HEK293 (cell line): ENCODE results near the gene PPARD.

Experiments
- AEBP2 ChIP-seq: fragments of 450-650 bp; formaldehyde crosslinking; IDR thresholded peaks from 2 replicates; pipeline ENCODE4 v1.5.1; 2016; ENCODE audit warnings: missing biosample characterization, missing genetic modification characterization, borderline replicate concordance
- CTCF ChIP-seq: fragments of 450-650 bp; formaldehyde crosslinking; IDR thresholded peaks from 2 replicates; pipeline ENCODE4 v1.5.1; 2016; ENCODE audit warnings: missing biosample characterization, missing genetic modification characterization
- ELK4 ChIP-seq: IDR thresholded peaks from 2 replicates; pipeline ENCODE4 v1.6.1; 2011; ENCODE audit warnings: mild to moderate bottlenecking, low read depth, low read length, borderline replicate concordance
- HIC1 ChIP-seq: fragments of 450-650 bp; formaldehyde crosslinking; IDR thresholded peaks from 2 replicates; pipeline ENCODE4 v1.5.1; 2016; ENCODE audit warnings: missing biosample characterization, missing genetic modification characterization
- HOXC10 ChIP-seq: sonication (generic); formaldehyde crosslinking; IDR thresholded peaks from 2 replicates; pipeline ENCODE4 v1.8.1; 2023; ENCODE audit warnings: mild to moderate bottlenecking, missing genetic modification reagents
- SETDB1 ChIP-seq: IDR thresholded peaks from one replicate; pipeline ENCODE4 v1.6.1; 2017; ENCODE audit warnings: mild to moderate bottlenecking, low read length, moderate library complexity, mixed read lengths; ENCODE audit not compliant: insufficient read length
- ZNF146 ChIP-seq: fragments of 450-650 bp; formaldehyde crosslinking; IDR thresholded peaks from 2 replicates; pipeline ENCODE4 v1.5.1; 2016; ENCODE audit warnings: missing biosample characterization, missing genetic modification characterization
- ZNF239 ChIP-seq: fragments of 450-650 bp; formaldehyde crosslinking; IDR thresholded peaks from 2 replicates; pipeline ENCODE4 v1.5.1; 2016; ENCODE audit warnings: missing biosample characterization, missing genetic modification characterization
- ZNF24 ChIP-seq: fragments of 450-650 bp; formaldehyde crosslinking; IDR thresholded peaks from 2 replicates; pipeline ENCODE4 v1.5.1; 2016; ENCODE audit warnings: missing biosample characterization, missing genetic modification characterization
- ZNF292 ChIP-seq: fragments of 450-650 bp; formaldehyde crosslinking; IDR thresholded peaks from 2 replicates; pipeline ENCODE4 v1.5.1; 2016; ENCODE audit warnings: low read depth, missing biosample characterization, missing genetic modification characterization, borderline replicate concordance
- ZNF302 ChIP-seq: fragments of 450-650 bp; formaldehyde crosslinking; IDR thresholded peaks from 2 replicates; pipeline ENCODE4 v1.5.1; 2016; ENCODE audit warnings: missing biosample characterization, missing genetic modification characterization, low read depth
- ZNF558 ChIP-seq: fragments of 450-650 bp; formaldehyde crosslinking; IDR thresholded peaks from 2 replicates; pipeline ENCODE4 v1.5.1; 2016; ENCODE audit warnings: missing biosample characterization, missing genetic modification characterization
- ZNF610 ChIP-seq: fragments of 450-650 bp; formaldehyde crosslinking; IDR thresholded peaks from 2 replicates; pipeline ENCODE4 v1.5.1; 2016; ENCODE audit warnings: missing biosample characterization, missing genetic modification characterization, borderline replicate concordance
- ZNF776 ChIP-seq: fragments of 450-650 bp; formaldehyde crosslinking; IDR thresholded peaks from 2 replicates; pipeline ENCODE4 v1.5.0; 2017; ENCODE audit warnings: missing biosample characterization, missing genetic modification characterization, borderline replicate concordance

GRCh38 chr6:35318196-35319171, 23.9 kb upstream of the PPARD start:
- TF ChIP-seq CTCF (tag by site-specific recombination) (peak; percentile 86), ZNF146 (tag by site-specific recombination) (no peak), ZNF292 (tag by site-specific recombination) (no peak), HOXC10 (CRISPR knock-in tag) (no peak), AEBP2 (tag by site-specific recombination) (no peak), ZNF610 (tag by site-specific recombination) (peak; percentile 96), SETDB1 (no peak), ZNF239 (no peak), HIC1 (tag by site-specific recombination) (no peak), ELK4 (no peak), ZNF302 (tag by site-specific recombination) (no peak), ZNF776 (tag by site-specific recombination) (no peak), ZNF558 (tag by site-specific recombination) (no peak), ZNF24 (no peak)
